ENCODE measurements around the gene CELF2. TPM values are rescaled to one million over a fixed set of nuclear protein-coding genes. Genes with fewer than 3 reads are reported as not detected.

CELF2 gene
- total and polyA plus RNA-seq, 8 donors: 58.0 to 107 (median 65.9) TPM

GRCh38 chr10:11335881-11336430, 318.3 kb downstream of the CELF2 start:
- Histone ChIP-seq H3K9me3 (no peaks in the 10 kb centered on the region), H3K4me1 (peaks cover 3 to 23% of the 10 kb centered on the region in 2 donors), H3K4me3 (no peak overlapping the region), H3K27ac (no peak overlapping the region), H3K36me3 (peaks cover 0 to 37% of the 10 kb centered on the region in 2 donors), H3K27me3 (no peaks in the 10 kb centered on the region)
- DNase-seq: peak in 1 of 4 donors; percentile 46
- no peak for TF ChIP-seq CTCF (IDR thresholded peaks at IDR 0.05)
- no peak for ATAC-seq
- intact Hi-C loops (cut with DNase I): no loop called here

GRCh38 chr10:11336722-11337162, 319.1 kb downstream of the CELF2 start:
- Histone ChIP-seq H3K4me1 (peaks cover 0 to 26% of the 10 kb centered on the region in 2 donors), H3K36me3 (peaks cover 0 to 31% of the 10 kb centered on the region in 2 donors), H3K9me3 (no peaks in the 10 kb centered on the region), H3K4me3 (no peak overlapping the region), H3K27me3 (no peaks in the 10 kb centered on the region), H3K27ac (no peak overlapping the region)
- no peak for TF ChIP-seq CTCF (IDR thresholded peaks at IDR 0.05)
- DNase-seq: no peak
- ATAC-seq: no peak
- intact Hi-C loops (cut with DNase I): no loop called here

- Histone ChIP-seq H3K36me3 (peaks cover 0 to 23% of the 10 kb centered on the region in 2 donors), H3K9me3 (no peaks in the 10 kb centered on the region), H3K4me3 (no peak overlapping the region), H3K4me1 (peaks cover 0 to 25% of the 10 kb centered on the region in 2 donors), H3K27me3 (no peaks in the 10 kb centered on the region), H3K27ac (no peak overlapping the region)
- DNase-seq (peak in 1 of 4 donors; percentile 65), ATAC-seq (peak; percentile 49)
- intact Hi-C loops (cut with DNase I): no loop called here
- TF ChIP-seq CTCF (IDR thresholded peaks at IDR 0.05): no peak
Observed at GRCh38 chr10:11337516-11337915, 319.8 kb downstream of the CELF2 start.

- H3K4me1 ChIP-seq: peaks cover 0 to 21% of the 10 kb centered on the region in 2 donors
- DNase-seq: peak in 1 of 4 donors; percentile 56
- no peak for ATAC-seq
- H3K4me3 ChIP-seq: no peak overlapping the region
- no peak for TF ChIP-seq CTCF (IDR thresholded peaks at IDR 0.05)
- no peaks in the 10 kb centered on the region for H3K27me3 ChIP-seq
- H3K9me3 ChIP-seq: no peaks in the 10 kb centered on the region
- no peak overlapping the region for H3K27ac ChIP-seq
- intact Hi-C loops (cut with DNase I): no loop called here
- peaks cover 0 to 16% of the 10 kb centered on the region in 2 donors for H3K36me3 ChIP-seq
Observed at GRCh38 chr10:11338160-11338844, 320.6 kb downstream of the CELF2 start.

- TF ChIP-seq CTCF (IDR thresholded peaks at IDR 0.05): no peak
- intact Hi-C loops (cut with DNase I): no loop called here
Observed at GRCh38 chr10:11339013-11339412, 321.3 kb downstream of the CELF2 start.

More at GRCh38 chr10:11339013-11339412, 321.3 kb downstream of the CELF2 start:
- Histone ChIP-seq H3K4me1 (peaks cover 0 to 17% of the 10 kb centered on the region in 2 donors), H3K36me3 (peaks cover 0 to 13% of the 10 kb centered on the region in 2 donors), H3K9me3 (no peaks in the 10 kb centered on the region), H3K4me3 (no peak overlapping the region), H3K27ac (no peak overlapping the region), H3K27me3 (no peaks in the 10 kb centered on the region)
- ATAC-seq (no peak), DNase-seq (peak in 1 of 4 donors; percentile 36)

Data from left lung (tissue), 10 donors.